GM19452 (cell line): ENCODE measurements around the gene KISS1R.

Experiments
- ATAC-seq: cut with Tn5 transposase; IDR thresholded peaks from one replicate; pipeline ENCODE4 v1.9.1; 2021; ENCODE audit not compliant: unreplicated experiment

The KISS1R gene

DNA sequence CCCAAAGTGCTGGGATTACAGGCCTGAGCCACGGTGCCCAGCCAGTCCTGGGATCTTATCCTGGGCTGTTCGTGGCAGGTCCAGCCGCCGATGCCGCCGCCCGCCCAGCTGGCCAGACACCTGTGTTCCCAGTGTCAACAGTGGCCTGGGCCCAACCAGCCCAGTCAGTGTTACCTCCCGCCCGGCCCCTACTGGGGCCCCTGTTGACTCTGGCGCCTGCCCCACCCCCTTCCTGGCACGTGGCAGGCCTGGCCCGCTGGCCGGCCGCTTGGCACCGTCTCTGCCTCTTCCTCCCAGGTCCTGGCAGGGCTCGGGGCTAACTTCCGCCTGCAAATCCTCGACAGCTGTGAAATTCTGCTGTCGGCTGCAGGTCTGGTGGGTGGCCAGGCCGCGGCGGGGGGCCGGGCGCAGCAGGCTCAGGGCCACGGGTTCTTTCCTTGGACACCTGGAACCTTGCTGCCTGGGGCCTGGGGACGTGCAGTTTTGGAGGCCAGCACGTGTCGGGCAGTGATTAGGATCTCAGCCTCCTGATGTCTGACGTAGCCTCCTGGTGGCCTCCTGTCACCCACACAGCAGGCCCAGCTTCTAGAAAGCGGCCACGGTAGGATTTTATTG lies 17.8 kb downstream of the KISS1R start:
- no peak for ATAC-seq

GRCh38 chr19:936175-936546 lies 19.0 kb downstream of the KISS1R start:
- no peak for ATAC-seq

- no peak for ATAC-seq
Observed at GRCh38 chr19:937259-937694, 20.1 kb downstream of the KISS1R start.

DNA sequence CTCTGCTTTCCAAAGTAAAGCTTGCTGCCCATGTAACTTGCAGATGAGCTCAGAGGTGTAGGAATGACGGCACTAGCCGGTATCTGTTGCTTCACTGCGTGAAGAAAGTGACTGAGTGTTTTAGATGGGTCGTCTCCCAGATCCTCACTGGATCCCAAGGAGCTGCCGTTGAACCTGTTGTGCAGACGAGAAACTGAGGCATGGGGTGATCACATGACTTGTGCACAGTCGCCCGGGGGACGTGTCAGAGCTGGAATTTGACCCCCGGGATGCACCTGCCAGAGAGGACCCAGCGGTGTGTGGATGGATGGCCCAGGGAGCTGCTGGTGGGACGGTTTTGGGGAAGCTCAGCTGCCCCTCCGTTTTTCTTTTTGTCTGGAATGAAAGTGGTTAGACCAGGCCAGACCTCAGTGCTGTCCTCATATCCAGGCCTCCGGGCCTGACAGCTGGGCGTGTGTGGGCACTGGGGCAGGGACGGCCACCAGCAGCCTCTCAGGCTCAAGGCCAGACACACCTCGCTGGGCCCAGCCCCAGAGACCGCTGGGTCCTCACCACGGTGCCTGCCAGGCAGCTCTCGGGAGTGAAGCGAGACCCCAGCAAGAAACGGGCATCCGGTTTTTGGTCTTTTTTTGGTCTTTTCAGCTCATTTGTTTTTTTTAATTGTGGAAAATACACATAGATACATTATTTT lies 21.2 kb downstream of the KISS1R start:
- no peak for ATAC-seq

DNA sequence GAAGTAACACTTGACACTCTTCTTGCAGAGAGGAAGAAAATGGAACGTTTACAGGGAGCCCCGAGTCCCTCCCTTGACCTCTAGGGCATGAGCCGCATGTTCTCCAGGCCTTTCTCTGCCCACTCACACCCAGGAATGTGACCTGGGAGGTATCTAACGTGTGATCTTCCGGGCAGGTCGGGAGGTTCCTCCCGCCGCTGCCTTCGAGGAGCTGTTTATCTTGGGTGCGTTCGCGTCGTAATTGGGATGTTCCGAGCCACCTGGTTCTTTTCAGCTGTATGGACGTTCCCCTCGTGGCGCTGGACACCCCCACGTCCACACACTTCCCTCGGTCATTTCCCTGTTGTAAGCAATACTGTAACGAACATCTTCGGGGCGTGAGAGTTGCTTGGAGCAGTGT lies 22.3 kb downstream of the KISS1R start:
- ATAC-seq: no peak

DNA sequence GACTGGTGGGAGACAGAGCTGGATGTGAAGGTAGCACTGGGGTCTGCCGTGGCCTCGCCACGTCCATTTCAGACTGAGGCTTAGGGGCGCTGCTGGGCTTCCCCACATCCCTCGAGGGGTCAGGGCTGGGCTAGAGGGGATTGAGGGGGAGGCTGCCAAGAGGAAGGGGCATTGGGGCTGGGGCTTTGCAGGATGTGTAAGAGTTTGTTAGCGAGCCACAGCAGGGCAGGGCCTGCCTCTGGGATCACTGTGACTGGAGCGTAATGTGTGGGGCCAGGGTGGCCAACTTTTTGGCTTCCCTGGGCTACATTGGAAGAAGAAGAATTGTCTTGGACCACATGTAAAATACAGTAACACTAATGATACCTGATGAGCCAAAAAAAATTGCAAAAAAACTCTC lies 22.8 kb downstream of the KISS1R start:
- ATAC-seq: no peak

DNA sequence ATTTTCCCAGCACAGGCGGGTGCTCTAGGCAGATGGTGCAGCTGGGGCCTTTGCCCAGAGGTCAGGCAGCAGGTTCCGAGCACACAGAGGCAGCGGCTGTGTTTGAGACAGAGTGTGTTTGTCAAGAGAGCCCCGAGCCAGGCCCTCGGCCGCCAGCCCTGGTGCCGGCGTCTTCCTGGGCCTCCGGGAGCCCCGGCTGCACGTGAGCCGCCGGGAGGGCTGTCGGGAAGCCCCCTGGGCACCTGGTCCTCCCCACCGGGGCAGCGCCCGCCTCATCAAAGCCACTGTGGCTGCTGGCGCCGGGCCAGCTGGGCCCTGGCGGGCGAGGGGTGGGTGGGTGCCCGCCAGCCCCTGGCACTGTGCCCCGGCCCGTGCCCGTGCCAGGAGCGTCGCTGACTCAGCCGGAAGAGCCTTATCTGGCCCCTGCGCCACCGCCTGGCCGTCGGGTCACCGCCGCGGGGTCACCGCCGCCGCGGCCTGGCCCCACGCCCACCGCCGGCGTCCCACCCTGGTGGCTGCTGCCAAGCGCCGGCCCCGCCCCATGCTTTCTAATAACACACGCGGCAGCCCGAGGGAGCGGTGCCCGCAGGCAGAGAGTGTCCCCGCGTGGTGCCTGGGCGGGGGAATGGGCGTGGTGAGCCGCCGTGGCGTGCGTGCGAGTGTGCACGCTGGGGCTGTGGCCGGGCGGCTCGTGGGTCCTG lies 23.6 kb downstream of the KISS1R start:
- peak; percentile 41 for ATAC-seq

GRCh38 chr19:941292-942132 lies 24.4 kb downstream of the KISS1R start:
- no peak for ATAC-seq

DNA sequence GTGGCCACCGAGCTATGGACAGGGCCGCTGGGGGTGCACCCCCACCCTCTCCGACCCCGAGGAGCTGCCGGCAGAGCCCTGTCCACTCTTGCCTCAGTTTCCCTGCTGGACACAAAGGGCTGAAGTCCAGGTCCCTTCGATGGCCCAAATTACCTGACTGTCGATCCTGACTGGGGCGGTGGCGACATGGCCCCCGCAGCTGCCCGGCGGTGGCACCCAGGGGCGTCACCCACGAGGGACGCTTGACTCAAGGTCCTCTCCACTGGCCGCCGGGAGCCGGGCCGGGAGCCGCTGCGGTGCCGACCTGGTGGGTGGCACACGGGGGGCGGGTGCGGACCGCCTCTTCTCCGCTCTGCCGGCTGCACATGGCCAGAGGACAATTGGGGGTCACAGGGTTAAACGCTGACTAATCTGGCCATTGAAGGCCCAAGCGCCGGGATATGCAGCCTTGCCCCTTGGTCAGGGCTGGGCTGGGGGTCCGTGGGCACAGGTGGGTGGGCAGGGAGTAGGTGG lies 25.1 kb downstream of the KISS1R start:
- no peak for ATAC-seq

DNA sequence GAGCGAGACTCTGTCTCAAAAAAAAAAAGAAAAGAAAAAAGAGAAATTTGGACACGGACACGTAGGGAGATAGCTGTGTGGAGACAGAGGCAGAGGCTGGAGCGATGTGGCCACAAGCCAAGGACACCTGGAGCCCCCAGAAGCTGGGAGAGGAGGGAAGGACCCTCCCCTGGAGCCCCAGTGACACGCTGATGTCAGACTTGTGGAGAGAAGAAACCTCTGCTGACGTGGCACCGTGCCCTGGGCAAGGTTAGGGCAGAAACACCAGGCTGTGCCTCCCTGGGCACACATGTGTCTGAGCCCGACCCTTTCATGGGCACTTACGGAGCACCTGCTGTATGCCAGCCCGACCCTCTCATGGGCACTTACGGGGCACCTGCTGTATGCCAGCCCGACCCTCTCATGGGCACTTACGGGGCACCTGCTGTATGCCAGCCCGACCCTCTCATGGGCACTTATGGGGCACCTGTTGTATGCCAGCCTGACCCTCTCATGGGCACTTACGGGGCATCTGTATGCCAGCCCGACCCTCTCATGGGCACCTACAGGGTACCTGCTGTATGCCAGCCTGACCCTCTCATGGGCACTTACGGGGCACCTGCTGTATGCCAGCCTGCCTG lies 26.5 kb downstream of the KISS1R start:
- no peak for ATAC-seq

- no peak for ATAC-seq
Observed at GRCh38 chr19:944171-944567, 27.0 kb downstream of the KISS1R start.

GRCh38 chr19:944663-945241 lies 27.6 kb downstream of the KISS1R start:
- no peak for ATAC-seq

GRCh38 chr19:945401-946252 lies 28.5 kb downstream of the KISS1R start:
- no peak for ATAC-seq

DNA sequence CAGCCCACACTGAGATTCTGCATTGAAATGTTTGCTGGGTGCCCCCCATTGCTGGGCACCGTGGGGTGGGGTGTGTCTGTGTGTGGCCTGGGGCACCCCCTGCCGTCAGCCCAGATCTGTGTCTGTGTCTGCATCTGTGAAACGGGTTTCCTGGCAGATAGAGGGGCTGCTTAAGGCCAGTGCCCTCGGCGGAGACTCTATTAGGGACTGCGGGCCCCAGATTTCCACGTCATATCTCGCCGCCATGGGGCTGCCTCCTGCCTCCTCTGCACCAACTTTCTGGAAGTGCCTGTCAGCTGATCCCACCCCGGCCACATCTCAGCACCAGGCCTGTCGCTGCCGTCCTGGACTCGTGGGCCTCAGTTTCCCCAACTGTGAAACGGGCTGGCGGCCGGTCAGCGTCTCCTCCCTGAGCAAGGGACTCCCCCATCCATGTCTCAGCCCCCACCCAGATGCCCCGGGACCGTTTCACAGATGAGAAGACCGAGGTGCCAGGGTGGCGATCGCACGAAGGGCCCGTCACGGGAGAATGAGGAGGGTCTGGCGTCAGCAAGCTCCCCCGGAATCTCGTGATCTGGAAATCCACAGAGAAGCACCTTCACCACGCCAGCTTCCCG lies 30.1 kb downstream of the KISS1R start:
- ATAC-seq: peak; percentile 8

DNA sequence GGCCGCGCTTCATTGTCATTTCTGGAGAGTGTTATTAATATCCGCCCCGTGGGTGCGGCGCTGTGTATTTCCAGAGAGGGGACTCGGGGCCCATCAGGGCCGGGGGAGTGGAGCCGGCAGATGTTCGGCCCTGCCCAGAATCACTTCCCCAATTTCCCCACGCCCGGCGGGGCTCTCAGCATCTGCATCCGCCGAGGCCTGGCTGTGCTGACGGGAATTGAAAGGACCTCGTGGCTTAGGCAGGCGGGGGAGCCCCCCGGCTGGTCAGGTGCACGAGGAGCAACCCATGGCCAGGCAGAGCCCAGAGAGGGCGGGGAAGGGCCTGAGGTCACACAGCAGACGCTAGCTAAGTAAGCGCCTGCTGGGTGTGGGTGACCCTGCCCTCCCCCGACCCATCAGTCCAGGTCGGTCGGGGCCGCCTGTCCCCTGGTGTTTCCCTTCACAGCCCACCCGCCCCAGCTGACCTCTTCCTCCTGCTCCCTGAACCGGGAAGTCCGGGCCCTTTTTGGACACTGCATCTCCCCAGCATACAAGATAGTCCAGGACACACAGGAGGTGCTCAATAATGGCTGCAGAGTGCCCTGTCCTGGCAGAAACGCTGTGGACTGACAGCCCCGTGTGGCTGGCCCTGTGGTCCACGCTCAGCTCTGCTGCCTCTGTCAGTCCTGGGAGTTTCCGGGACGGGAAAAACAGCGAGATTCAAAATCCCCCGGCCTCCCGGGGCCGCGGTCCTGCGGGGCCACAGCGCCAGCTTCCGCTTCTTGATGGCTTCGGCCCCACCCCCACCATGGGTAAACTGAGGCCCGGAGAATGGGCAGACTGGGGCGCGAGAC lies 30.8 kb downstream of the KISS1R start:
- ATAC-seq: peak; percentile 63

GRCh38 chr19:948842-949496 lies 31.8 kb downstream of the KISS1R start:
- ATAC-seq: no peak

GRCh38 chr19:950352-951066 lies 33.4 kb downstream of the KISS1R start:
- ATAC-seq: no peak
